ENCODE results near the gene PCNX3.
"Not testable (repeated sequence)": the region's sequence is repeated elsewhere in the genome, so short reads cannot be mapped to it uniquely, and the experiment has no call there.

PCNX3 gene

GRCh38 chr11:65655570-65656332 lies 40.2 kb downstream of the PCNX3 start:
- no peak for DNase-seq

- DNase-seq, result no peak
Observed at GRCh38 chr11:65657426-65657825, 41.9 kb downstream of the PCNX3 start.

- no peak for DNase-seq
Observed at GRCh38 chr11:65658174-65659021, 42.8 kb downstream of the PCNX3 start.

- DNase-seq, result no peak
Observed at GRCh38 chr11:65660038-65660437, 44.5 kb downstream of the PCNX3 start.

- DNase-seq, result not testable (repeated sequence)
Observed at GRCh38 chr11:65660908-65661307, 45.3 kb downstream of the PCNX3 start.

- DNase-seq, result no peak
Observed at GRCh38 chr11:65661599-65662246, 46.1 kb downstream of the PCNX3 start.

- no peak for DNase-seq
Observed at GRCh38 chr11:65662247-65662798, 46.7 kb downstream of the PCNX3 start.

- peak; percentile 77 to 90 (median 84) for DNase-seq
Observed at GRCh38 chr11:65662799-65663638, 47.4 kb downstream of the PCNX3 start, which contains the start of gene RELA. RELA (minus strand) TSS chr11:65662916; CDS start chr11:65662832, 84 bp downstream.

- peak in 2 of 5 donors; percentile 22 to 35 for DNase-seq
Observed at GRCh38 chr11:65663639-65664200, 48.1 kb downstream of the PCNX3 start.

GRCh38 chr11:65672180-65672860 lies 56.7 kb downstream of the PCNX3 start:
- DNase-seq, result no peak

- DNase-seq, result no peak
Observed at GRCh38 chr11:65672982-65673381, 57.4 kb downstream of the PCNX3 start.

- no peak for DNase-seq
Observed at GRCh38 chr11:65680192-65680743, 64.7 kb downstream of the PCNX3 start.

- not testable (repeated sequence) for DNase-seq
Observed at GRCh38 chr11:65683480-65683879, 67.9 kb downstream of the PCNX3 start.

- no peak for DNase-seq
Observed at GRCh38 chr11:65685981-65686380, 70.4 kb downstream of the PCNX3 start.
